T1000 (cell line): Measurements from ENCODE around the gene CSH1.
A peak's percentile ranks its signal among the peaks of the same experiment; 100 is the strongest.
"Not testable (repeated sequence)": the region's sequence is repeated elsewhere in the genome, so short reads cannot be mapped to it uniquely, and the experiment has no call there.

ENCODE experiments used
- DNase-seq: peaks from one replicate; lab custom pipeline; 2025; ENCODE audit warnings: mixed read lengths; lab: John Stamatoyannopoulos, UW

The CSH1 gene

DNA sequence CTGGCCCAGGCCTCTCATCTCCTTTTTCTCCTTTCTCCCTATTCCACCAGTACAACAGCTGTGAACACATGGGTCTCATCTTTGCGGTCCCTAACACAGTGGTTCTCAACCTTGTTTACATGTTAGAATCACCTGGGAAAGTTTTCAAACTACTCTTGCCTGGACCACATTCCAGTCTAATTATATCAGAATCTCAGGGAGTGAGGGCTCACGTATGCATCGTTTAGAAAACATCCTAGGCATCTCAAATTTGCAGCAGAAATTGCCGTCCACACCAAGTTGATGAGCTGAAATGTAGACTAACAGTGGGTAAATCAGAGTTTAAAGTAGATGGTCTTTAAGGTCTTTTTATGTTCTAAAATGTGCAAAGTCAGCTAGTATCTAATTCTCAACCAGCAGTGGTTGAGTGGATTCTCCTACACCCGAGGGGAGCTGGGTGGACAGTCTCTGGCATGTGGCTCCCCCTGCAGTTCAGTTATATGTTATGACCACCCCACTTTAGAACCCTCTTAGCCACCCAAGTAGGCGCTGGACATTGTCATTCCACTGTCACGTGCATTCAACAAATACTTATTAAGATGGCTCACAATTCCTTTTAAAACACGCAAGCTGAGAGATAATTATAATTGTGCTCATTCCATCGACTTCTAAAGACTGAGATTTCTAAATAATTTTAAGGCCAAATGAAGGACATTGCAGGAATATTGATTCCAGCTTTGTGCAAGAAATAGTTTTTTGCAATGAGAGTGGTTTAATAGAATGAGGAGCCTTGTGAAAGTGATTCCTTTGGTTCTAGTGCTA, 26.7 kb downstream of the CSH1 start:
- not testable (repeated sequence) for DNase-seq

DNA sequence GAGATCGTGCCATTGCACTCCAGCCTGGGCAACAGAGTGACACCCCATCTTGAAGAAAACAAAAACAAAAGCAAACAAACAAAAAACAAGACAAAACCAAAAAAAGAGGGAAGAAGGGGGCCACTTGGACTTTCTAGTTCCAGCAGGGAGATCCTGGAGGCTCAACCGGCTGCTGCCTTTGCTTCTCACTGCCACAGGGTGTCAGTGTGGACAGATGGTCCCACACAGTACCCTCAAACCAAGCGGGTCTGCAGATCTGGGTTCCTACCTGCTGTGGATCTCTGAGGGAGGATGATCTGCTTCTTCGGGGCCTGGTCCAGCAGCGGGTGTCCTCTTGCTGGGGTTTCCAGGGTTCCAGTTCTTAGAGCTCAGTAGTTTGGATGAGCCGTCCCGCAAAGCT, 29.7 kb downstream of the CSH1 start:
- DNase-seq = not testable (repeated sequence)

DNA sequence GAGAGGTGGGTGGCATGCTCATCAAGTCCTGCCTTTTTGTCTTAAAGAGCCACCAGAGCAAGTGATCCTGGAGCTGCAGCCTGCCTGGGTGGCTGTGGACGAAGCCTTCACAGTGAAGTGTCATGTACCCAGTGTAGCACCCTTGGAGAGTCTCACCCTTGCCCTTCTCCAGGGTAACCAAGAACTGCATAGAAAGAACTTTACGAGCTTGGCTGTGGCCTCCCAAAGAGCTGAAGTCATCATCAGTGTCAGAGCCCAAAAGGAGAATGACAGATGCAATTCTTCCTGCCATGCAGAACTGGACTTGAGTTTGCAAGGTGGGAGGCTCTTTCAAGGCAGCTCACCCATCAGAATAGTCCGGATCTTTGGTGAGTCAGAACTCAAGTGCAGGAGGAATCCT, 37.1 kb downstream of the CSH1 start:
- DNase-seq = no peak

DNA sequence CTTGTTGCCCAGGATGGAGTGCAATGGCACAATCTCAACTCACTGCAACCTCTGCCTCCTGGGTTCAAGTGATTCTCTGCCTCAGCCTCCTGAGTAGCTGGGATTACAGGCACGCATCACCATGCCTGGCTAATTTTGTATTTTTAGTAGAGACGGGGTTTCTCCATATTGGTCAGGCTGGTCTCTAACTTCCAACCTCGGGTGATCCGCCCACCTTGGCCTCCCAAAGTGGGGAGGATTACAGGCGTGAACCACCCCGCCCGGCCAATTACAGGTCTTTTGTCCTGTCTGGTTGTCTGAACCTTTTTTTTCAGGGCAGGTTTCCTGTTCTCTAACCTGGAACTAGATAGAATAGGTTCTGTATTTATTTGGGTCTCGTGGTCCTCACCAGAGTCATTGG, 39.9 kb downstream of the CSH1 start:
- DNase-seq = not testable (repeated sequence)

DNA sequence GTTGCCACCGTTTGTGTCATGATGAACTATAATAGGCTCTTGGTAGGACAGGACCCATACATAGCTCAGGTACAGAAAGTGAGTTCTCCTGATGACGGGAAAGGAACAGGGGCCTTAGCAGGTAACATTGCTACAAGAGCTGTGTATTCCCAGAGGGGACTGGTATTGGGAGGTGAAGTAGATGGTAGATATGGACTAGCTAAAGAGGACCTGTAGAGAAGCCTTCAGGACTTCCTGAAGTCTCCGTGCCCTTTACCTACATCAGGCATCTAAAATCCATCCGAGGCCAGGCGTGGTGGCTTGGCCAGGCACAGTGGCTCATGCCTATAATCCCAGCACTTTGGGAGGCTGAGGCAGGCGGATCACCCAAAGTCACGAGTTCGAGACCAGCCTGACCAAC, 41.2 kb downstream of the CSH1 start:
- no peak for DNase-seq

DNA sequence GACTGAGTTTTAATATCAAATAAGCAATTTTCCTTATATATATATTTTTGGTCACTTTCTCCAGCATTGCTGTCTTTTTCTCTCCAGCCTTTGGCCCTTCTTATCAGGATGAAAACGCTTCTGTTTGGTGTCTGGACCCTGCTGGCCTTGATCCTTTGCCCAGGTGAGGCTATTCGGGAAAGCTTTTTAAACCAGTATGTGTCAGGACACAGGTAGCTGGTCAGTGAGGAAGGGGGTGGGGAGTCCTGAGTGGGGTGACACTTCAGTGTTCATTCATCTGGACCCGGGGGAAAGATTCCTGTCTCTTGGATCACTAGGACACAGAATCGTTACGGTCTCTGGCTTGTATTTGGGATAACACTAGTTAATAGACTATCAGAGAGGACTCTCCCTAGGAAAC, 41.7 kb downstream of the CSH1 start:
- DNase-seq = no peak

DNA sequence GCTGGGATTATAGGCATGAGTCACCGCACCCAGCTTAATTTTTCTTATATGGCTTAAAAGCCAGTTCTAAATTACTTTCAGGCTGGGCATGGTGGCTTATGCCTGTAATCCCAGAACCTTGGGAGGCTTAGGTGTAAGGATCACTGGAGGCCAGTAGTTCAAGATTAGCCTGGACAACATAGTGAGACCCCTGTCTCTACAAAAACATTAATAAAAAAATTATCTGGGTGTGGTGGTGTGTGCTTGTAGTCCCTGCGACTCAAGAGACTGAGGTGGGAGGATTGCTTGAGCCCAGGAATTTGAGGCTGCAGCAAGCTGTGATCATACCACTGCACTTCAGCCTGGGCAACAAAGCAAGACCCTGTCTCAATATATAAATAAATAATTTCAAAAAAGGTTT, 43.1 kb downstream of the CSH1 start:
- no peak for DNase-seq

DNA sequence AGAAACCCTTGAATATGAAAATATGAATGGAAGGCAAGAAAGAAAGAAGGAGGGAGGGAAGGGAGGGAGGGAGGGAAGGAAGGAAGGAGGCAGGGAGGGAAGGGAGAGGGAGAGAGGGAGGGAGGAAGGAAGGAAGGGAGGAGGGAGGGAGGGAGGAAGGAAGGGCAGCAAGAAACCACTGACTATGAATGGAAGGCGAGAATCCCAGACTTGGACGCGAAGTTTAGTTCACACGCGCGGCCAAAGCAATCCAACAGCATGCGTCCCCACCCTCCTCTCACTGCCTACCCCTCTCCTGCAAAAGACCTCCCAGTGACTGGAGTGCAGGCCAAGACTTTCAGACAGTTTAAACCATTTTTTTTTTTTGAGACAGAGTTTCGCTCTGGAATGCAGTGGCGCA, 46.0 kb downstream of the CSH1 start:
- DNase-seq = no peak

DNA sequence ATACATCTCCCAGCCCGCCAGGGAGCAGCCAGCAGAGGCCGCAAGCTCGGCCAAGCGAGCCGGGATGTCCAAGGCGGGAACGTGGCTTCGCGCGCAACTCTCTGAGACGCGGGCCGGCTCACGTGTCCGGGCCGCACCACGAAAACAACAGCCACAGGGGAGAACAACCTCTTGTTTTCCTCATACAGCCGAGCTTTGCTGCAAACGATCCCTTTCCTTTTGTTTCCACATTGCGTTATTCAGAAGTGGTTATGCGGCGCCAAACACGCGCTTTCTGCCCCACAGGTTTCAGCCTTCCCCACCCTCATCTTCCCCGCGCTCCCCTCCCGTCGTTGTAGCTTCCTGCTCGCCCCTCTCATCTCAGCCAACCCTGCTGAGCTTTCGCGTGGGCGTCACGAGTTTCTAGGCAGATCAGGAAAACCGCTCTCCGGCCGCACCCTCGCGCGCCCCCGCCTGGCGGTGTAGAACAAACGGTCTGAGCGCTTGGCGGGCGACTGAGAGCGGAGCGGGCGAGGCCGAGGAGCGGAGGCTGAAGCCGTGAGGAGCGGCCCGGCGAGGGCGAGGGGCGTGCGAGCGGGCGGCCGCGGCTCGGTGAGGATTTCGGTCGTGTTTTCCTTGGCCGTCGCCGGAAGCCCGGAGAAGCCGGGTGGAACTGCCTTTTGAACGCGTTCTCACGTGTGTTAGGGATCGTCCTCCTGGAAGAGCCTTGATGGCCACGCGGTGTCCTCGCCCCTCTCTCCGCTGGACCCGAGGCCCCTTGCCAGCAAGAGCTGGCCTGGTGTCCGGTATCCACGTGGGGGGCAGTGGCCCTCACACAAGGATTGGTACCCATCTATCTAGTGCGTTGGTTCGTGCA, 47.3 kb downstream of the CSH1 start:
- DNase-seq = peak; percentile 96

DNA sequence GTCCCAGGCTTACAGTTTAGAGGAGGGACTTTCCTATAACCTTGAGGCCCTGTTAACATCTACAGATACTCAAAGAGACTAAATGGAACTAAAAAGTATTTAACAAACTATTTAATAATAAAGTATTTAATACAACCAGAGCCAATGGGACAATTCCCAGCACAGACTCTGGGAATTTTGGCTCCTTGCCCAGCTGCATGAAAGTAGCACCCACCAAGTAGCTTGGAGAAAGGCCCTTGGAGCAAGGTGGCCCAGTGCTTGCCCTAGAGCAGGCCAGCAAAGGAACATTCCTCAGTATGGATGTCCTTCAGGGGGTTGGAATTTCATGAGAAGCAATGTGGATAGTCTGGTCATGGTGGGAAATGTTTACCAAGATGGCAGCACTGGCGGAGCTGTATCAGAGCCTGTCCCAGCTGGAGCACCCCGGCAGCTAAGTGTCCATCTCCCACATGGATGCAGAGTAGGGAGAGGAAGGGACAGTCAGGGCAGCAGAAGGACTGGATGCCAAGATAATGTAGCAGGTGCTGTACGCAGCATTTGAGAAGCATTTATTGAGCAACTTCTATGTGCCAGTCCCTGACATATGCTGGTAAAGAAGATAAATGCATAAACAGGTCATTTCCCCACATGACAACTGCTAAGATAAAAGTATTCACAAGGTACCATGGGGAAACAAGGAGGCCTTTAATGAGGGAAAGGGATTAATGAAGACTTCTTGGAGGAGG, 48.7 kb downstream of the CSH1 start:
- no peak for DNase-seq

DNA sequence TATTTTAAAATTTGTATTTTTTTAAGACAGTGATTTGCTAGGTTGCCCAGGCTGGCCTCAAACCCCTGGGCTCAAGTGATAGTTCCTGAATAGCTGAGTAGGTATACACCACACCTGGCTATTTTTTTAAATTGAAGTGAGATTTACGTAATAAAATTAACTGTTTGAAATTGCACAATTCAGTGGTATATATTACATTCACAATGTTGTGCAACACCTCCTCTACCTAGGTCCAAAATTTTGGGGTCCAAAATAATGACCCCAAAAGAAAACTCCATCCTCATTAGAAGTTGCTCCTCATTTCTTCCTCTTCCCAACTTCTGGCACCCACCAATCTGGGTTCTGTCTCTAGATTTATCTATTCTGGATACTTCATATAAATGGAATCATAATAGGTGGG, 50.9 kb downstream of the CSH1 start:
- no peak for DNase-seq
